PC-9 (cell line): ENCODE data around the gene PHKG2.

ENCODE experiments used
- EZH2 ChIP-seq: fragments of 200-600 bp; sonication (generic); IDR thresholded peaks from 2 replicates; pipeline ENCODE4 v1.8.0; 2017; ENCODE audit warnings: antibody characterized with exemption, low read depth
- TF ChIP-seq, protein P1 (sequence below): fragments of 200-600 bp; sonication (generic); conservative IDR thresholded peaks from 2 replicates; pipeline ENCODE4 v1.6.1; 2017; ENCODE audit warnings: mixed run types, antibody characterized with exemption, mild to moderate bottlenecking, moderate library complexity

DNA sequence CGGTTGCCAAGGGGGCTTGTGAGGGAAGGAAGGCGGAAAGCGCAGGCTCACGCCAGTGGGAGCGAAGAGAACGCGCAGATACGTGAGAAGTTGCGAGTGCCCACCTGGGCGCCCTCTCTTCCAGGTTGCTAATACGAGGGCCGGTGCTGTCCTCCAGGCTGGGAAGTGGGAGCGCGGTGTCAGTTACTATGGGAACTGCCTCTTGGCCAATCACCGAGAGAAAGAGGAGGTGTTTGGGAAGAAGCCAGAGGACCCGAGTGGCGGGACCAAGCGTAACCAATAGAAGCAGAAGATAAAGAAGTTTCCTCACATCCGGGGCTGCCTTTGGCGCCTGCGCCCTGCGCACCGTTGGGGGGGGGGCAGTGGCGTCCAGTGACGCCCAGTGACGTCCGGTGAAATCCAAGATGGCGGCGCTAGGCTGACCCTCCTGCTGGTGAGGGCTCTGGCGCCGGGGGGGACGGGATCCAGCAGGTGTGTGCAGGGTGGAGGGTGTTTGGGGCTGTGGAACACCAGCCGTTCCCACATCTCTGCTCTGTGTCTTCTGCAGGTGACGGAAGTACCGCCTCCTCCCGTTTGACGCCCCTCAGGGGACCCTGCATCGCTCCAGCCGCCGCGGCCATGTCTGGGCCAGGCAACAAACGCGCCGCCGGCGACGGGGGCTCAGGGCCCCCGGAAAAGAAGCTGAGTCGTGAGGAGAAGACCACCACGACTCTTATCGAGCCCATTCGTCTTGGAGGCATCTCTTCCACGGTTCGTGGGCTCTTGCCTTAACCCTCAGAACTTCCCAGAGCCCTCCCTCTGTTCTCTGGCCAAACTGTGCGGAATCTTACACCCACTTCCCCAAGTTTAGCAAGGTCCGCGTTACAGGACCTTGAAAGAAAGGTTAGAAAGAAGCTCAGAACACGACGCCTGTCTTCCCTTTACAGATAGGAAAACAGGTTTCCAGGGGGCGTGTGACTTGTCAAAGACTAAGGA lies 14.0 kb downstream of the PHKG2 start, which contains the start of the genes CFAP119 and RNF40:
- TF ChIP-seq EZH2, result no peak
- TF ChIP-seq, protein P1, sequence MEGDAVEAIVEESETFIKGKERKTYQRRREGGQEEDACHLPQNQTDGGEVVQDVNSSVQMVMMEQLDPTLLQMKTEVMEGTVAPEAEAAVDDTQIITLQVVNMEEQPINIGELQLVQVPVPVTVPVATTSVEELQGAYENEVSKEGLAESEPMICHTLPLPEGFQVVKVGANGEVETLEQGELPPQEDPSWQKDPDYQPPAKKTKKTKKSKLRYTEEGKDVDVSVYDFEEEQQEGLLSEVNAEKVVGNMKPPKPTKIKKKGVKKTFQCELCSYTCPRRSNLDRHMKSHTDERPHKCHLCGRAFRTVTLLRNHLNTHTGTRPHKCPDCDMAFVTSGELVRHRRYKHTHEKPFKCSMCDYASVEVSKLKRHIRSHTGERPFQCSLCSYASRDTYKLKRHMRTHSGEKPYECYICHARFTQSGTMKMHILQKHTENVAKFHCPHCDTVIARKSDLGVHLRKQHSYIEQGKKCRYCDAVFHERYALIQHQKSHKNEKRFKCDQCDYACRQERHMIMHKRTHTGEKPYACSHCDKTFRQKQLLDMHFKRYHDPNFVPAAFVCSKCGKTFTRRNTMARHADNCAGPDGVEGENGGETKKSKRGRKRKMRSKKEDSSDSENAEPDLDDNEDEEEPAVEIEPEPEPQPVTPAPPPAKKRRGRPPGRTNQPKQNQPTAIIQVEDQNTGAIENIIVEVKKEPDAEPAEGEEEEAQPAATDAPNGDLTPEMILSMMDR, result no peak
